ENCODE measurements around the gene SECTM1. TPM values are rescaled to one million over a fixed set of nuclear protein-coding genes. Genes with fewer than 3 reads are reported as not detected.

The SECTM1 gene
- total RNA-seq, 4 donors from 2014 or later, result 3.3 to 9.5 (median 5.6) TPM

DNA sequence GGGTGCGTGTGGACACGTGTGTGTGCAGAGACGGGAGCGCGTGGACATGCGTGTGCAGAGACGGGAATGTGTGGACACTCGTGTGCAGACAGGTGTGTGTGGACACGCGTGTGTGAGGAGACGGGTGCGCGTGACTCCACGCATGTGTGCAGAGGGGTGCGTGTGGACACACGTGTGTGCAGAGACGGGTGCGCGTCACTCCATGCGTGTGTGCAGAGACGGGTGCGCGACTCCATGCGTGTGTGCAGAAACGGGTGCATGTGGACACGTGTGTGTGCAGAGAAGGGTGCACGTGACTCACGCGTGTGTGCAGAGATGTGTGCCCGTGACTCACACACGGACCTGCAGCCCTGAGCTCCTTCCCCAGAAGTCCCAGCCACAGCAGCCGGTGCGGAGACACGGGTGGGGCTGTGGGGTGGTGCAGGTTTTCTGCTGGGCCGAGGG lies 13.9 kb downstream of the SECTM1 start:
- H3K36me3 ChIP-seq, result no peaks in the 10 kb centered on the region
- H3K4me3 ChIP-seq, result no peak overlapping the region
- no peaks in the 10 kb centered on the region for H3K9me3 ChIP-seq
- peaks cover 11 to 18% (median 13%) of the 10 kb centered on the region in 3 donors for H3K27me3 ChIP-seq
- no peak for ATAC-seq
- H3K4me1 ChIP-seq, result no peaks in the 10 kb centered on the region
- intact Hi-C loops (cut with DNase I; ENCODE audit: low total_unique reads) (no loop called here), in situ Hi-C loops (cut with MboI; ENCODE audit: low sequenced_read_pairs in 4 of 4) (loop anchor here in 3 of 4 donors (10.0 kb wide), 1 partner anchor 115 kb away; no protein-coding TSS in a partner anchor)
- DNase-seq, result no peak
- TF ChIP-seq, protein P1, sequence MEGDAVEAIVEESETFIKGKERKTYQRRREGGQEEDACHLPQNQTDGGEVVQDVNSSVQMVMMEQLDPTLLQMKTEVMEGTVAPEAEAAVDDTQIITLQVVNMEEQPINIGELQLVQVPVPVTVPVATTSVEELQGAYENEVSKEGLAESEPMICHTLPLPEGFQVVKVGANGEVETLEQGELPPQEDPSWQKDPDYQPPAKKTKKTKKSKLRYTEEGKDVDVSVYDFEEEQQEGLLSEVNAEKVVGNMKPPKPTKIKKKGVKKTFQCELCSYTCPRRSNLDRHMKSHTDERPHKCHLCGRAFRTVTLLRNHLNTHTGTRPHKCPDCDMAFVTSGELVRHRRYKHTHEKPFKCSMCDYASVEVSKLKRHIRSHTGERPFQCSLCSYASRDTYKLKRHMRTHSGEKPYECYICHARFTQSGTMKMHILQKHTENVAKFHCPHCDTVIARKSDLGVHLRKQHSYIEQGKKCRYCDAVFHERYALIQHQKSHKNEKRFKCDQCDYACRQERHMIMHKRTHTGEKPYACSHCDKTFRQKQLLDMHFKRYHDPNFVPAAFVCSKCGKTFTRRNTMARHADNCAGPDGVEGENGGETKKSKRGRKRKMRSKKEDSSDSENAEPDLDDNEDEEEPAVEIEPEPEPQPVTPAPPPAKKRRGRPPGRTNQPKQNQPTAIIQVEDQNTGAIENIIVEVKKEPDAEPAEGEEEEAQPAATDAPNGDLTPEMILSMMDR (IDR thresholded peaks at IDR 0.05 in 4 of 5, conservative IDR thresholded peaks at IDR 0.05 in 1 of 5), result no peak
- TF ChIP-seq POLR2A (IDR thresholded peaks at IDR 0.05), result no peak
- no peak overlapping the region for H3K27ac ChIP-seq

DNA sequence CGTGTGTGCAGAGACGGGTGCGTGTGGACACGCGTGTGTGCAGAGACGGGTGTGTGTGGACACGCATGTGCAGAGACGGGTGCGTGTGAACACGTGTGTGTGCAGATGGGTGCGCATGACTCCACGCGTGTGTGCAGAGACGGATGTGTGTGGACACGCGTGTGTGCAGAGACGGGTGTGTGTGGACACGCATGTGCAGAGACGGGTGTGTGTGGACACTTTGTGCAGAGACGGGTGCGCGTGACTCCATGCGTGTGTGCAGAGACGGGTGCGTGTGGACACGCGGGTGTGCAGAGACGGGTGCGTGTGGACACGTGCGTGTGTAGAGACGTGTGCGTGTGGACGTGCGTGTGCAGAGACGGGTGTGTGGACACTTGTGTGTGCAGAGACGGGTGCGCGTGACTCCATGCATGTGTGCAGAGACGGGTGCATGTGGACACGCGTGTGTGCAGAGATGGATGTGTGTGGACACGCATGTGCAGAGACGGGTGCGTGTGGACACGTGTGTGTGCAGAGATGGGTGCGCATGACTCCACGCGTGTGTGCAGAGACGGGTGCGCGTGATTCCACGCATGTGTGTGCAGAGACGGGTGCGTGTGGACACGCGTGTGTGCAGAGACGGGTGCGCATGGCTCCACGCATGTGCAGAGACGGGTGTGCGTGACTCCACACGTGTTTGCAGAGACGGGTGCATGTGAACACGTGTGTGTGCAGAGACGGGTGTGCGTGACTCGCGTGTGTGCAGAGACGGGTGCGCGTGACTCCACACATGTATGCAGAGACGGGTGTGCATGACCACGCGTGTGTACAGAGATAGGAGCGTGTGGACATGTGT lies 14.6 kb downstream of the SECTM1 start:
- ATAC-seq (no peak), DNase-seq (no peak)
- Histone ChIP-seq H3K4me3 (no peak overlapping the region), H3K36me3 (no peaks in the 10 kb centered on the region), H3K27ac (no peak overlapping the region), H3K4me1 (no peaks in the 10 kb centered on the region), H3K9me3 (no peaks in the 10 kb centered on the region), H3K27me3 (peaks cover 16 to 24% (median 17%) of the 10 kb centered on the region in 3 donors)
- intact Hi-C loops (cut with DNase I; ENCODE audit: low total_unique reads), result no loop called here
- TF ChIP-seq POLR2A (IDR thresholded peaks at IDR 0.05), result no peak
- TF ChIP-seq, protein P1 (IDR thresholded peaks at IDR 0.05 in 4 of 5, conservative IDR thresholded peaks at IDR 0.05 in 1 of 5), result no peak
- in situ Hi-C loops (cut with MboI; ENCODE audit: low sequenced_read_pairs in 4 of 4), result no loop called here

DNA sequence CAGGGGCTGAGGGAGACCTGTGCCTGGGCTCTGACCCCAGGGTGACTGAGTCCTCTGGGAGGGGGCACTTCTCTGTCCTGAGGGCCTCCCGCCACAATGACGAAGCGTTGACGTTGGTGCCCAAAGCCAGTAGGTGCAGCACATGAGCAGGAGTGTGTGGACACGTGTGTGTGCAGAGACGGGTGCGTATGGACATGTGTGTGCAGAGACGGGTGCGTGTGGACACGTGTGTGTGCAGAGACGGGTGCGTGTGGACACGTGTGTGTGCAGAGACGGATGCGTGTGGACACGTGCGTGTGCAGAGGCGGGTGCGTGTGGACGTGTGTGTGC lies 15.4 kb downstream of the SECTM1 start:
- TF ChIP-seq, protein P1 (IDR thresholded peaks at IDR 0.05 in 4 of 5, conservative IDR thresholded peaks at IDR 0.05 in 1 of 5), result no peak
- in situ Hi-C loops (cut with MboI; ENCODE audit: low sequenced_read_pairs in 4 of 4), result no loop called here
- intact Hi-C loops (cut with DNase I; ENCODE audit: low total_unique reads), result no loop called here

DNA sequence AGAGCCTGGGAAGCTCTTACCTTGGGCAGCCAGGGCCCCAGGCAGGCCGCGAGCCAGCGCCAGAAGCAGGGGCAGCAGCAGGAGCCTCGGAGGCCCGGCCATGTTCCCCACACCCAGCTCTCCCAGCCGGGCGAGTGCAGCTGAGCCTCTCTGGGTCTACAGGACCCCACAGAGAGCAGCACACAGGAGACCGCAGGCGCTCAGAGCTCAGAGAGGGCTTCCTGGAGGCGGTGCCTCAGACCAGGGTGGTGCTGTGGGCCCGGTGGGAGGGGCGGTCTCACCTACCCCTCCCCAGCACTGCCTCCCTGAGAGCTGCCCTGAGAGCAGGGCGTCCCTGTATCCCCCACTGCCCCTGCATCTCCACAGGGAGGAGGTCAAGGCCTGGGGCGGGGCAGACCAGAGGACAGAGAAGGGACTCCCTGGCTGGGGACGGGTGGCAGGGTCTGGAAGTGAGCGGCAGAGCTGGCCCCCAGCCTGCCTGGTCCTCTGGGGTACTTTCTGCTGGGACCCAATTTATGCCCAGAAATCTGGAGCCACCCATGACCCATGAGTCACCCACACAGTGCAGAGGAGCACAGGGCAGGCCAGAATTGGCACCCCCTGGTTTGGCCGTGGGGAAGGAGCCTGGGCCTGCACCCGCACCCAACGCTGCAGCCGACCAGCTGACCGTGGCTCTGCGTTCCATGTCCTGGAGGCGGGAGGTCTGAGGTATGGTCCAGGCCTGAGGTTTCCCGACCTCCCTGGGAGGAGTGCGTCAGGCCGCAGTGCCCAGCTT lies 16.0 kb downstream of the SECTM1 start, which contains the start of gene CD7:
Gene CD7, minus strand, starts transcription at position 215 of the 775 bp plus-strand sequence. Its CDS starts 113 bp downstream, at position 102.
- ATAC-seq (no peak), DNase-seq (no peak)
- intact Hi-C loops (cut with DNase I; ENCODE audit: low total_unique reads) (no loop called here), in situ Hi-C loops (cut with MboI; ENCODE audit: low sequenced_read_pairs in 4 of 4) (no loop called here)
- Histone ChIP-seq H3K27ac (no peak within 1 kb of the TSS), H3K4me3 (no peak within 1 kb of the TSS), H3K4me1 (no peaks in the 10 kb centered on the region), H3K36me3 (no peaks in the 10 kb centered on the region), H3K27me3 (peaks cover 17 to 29% (median 22%) of the 10 kb centered on the region in 3 donors), H3K9me3 (no peaks in the 10 kb centered on the region)
- TF ChIP-seq, protein P1 (IDR thresholded peaks at IDR 0.05 in 4 of 5, conservative IDR thresholded peaks at IDR 0.05 in 1 of 5), result no peak
- TF ChIP-seq POLR2A (IDR thresholded peaks at IDR 0.05), result no peak

More for the DNA sequence above, 15.4 kb downstream of the SECTM1 start:
- DNase-seq, result no peak
- no peak for ATAC-seq
- no peak overlapping the region for H3K4me3 ChIP-seq
- no peaks in the 10 kb centered on the region for H3K4me1 ChIP-seq
- peaks cover 17 to 29% (median 22%) of the 10 kb centered on the region in 3 donors for H3K27me3 ChIP-seq
- no peak overlapping the region for H3K27ac ChIP-seq
- H3K9me3 ChIP-seq, result no peaks in the 10 kb centered on the region
- H3K36me3 ChIP-seq, result no peaks in the 10 kb centered on the region

Measured in gastrocnemius medialis (tissue), 4 donors.